Measurements from ENCODE around the gene RABGGTA.
"Not testable (repeated sequence)": the region's sequence is repeated elsewhere in the genome, so short reads cannot be mapped to it uniquely, and the experiment has no call there.

RABGGTA gene

DNA sequence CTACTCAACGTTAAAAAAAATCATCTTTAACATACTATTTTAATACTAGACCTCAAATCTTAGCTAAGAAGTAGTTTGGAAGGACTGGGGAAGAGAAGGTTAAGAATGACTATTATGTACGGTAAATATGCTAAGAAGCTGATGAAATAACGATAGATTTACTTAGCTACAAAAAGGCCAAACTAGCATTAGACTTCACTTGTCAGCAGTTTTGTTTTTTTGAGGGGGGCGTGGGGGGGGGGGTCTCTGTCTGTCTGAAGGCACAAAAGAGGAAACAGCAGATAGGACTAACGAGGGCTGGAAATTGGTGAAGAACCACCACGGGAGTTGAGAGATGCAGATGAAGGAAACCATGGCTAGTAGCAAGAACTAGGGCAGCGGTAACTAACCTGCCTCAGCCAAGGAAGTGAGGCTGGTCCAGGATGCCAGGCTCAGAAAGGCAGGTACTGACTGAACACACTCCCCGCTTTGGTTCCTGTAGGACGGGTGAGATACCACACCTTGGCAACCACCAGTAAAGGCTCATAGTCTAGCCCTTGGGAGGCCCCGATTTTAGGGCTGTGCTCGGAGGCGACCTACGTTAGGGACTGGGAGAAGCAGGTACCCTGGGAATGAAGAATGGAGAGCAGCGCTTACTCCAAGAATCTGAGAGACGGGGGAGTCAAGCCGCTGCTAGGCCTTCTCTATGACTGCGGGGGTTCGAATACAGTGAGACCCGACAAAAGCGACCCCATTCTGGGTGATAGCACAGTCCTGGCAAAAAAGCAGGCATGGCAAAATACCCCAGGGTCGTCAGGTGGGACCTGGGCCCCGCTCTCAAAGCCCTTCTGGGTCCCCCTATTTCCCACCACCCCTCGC lies 39.9 kb downstream of the RABGGTA start:
- DNase-seq (ENCODE audit: insufficient read length, low spot score), result no peak
- no peak for TF ChIP-seq PAX5 (IDR thresholded peaks at IDR 0.05; ENCODE audit: insufficient read depth, low read length, severe bottlenecking)
- no peak for TF ChIP-seq POU2F2 (IDR thresholded peaks at IDR 0.05; ENCODE audit: low read depth, low read length)
- TF ChIP-seq POLR2A (IDR thresholded peaks at IDR 0.05; ENCODE audit: low read depth, low read length), result no peak
- TF ChIP-seq SPI1 (IDR thresholded peaks at IDR 0.05; ENCODE audit: low read depth, low read length), result no peak
- no peak for TF ChIP-seq TAF1 (IDR thresholded peaks at IDR 0.05; ENCODE audit: low read depth, low read length)
- TF ChIP-seq POLR2AphosphoS5 (IDR thresholded peaks at IDR 0.05; ENCODE audit: low read depth, low read length), result no peak
- no peak for FAIRE-seq

DNA sequence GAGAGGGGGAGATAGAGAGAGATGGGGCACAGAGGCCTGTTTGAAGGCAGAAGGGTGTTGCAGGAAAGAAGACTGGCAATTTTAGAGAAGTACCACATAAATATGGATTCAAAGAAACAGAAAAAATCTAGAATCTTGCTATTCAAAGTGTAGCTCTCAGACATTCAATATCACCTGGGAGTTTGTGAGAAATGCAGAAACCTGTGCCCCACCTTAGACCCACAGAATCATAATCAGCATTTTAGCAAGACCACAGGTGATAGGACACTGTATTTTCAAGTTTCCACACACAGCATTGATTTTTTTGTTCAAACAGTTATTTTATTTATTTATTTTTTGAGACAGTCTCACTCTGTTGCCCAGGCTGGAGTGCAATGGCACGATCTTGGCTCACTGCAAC lies 42.5 kb downstream of the RABGGTA start:
- no peak for FAIRE-seq
- DNase-seq (ENCODE audit: insufficient read length, low spot score), result no peak
- TF ChIP-seq PAX5 (IDR thresholded peaks at IDR 0.05; ENCODE audit: insufficient read depth, low read length, severe bottlenecking) (no peak), POLR2AphosphoS5 (IDR thresholded peaks at IDR 0.05; ENCODE audit: low read depth, low read length) (no peak), POU2F2 (IDR thresholded peaks at IDR 0.05; ENCODE audit: low read depth, low read length) (no peak), POLR2A (IDR thresholded peaks at IDR 0.05; ENCODE audit: low read depth, low read length) (no peak), TAF1 (IDR thresholded peaks at IDR 0.05; ENCODE audit: low read depth, low read length) (no peak), SPI1 (IDR thresholded peaks at IDR 0.05; ENCODE audit: low read depth, low read length) (no peak)

DNA sequence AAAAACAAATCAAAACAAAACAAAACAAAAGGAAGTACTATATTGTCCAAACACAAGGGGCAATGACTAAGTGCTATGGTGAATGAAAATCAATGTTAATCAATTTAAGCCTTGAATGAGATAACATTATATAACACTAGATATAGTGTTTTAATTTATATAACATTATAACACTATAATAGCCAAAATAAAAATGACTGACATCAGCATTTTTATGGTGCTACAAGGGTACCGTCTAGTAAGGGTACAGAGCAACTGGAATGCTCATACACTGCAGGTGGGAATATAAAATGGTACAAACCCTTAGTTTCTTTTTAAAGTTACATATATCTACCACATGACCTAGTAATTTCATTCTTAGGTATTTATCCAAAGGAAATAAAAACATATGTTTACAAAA lies 44.9 kb downstream of the RABGGTA start:
- DNase-seq (ENCODE audit: insufficient read length, low spot score), result no peak
- TF ChIP-seq POU2F2 (IDR thresholded peaks at IDR 0.05; ENCODE audit: low read depth, low read length), result no peak
- no peak for TF ChIP-seq POLR2A (IDR thresholded peaks at IDR 0.05; ENCODE audit: low read depth, low read length)
- no peak for TF ChIP-seq SPI1 (IDR thresholded peaks at IDR 0.05; ENCODE audit: low read depth, low read length)
- TF ChIP-seq POLR2AphosphoS5 (IDR thresholded peaks at IDR 0.05; ENCODE audit: low read depth, low read length), result no peak
- no peak for TF ChIP-seq PAX5 (IDR thresholded peaks at IDR 0.05; ENCODE audit: insufficient read depth, low read length, severe bottlenecking)
- TF ChIP-seq TAF1 (IDR thresholded peaks at IDR 0.05; ENCODE audit: low read depth, low read length), result no peak
- FAIRE-seq, result no peak

DNA sequence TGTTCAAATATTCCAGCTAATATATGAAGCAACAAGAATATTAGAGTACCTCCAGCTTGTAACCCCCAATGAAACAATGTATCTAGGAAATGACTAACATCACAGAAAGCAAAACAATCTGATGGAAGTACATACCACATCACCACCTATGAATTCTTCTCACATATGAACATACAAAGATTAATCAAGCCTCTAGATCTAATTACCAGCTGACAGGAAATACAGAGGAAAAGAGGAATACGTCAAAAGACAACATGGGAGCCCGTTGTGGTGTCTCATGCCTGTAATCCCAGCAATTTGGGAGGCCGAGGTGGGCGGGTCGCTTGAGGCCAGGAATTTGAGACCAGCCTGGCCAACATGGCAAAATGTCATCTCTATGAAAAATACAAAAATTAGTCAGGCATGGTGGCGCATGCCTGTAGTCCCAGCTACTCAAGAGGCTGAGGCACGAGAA lies 46.8 kb downstream of the RABGGTA start:
- TF ChIP-seq POLR2A (IDR thresholded peaks at IDR 0.05; ENCODE audit: low read depth, low read length), result no peak
- no peak for TF ChIP-seq POU2F2 (IDR thresholded peaks at IDR 0.05; ENCODE audit: low read depth, low read length)
- TF ChIP-seq POLR2AphosphoS5 (IDR thresholded peaks at IDR 0.05; ENCODE audit: low read depth, low read length), result no peak
- no peak for TF ChIP-seq PAX5 (IDR thresholded peaks at IDR 0.05; ENCODE audit: insufficient read depth, low read length, severe bottlenecking)
- TF ChIP-seq TAF1 (IDR thresholded peaks at IDR 0.05; ENCODE audit: low read depth, low read length), result no peak
- TF ChIP-seq SPI1 (IDR thresholded peaks at IDR 0.05; ENCODE audit: low read depth, low read length), result no peak
- no peak for DNase-seq (ENCODE audit: insufficient read length, low spot score)
- no peak for FAIRE-seq

DNA sequence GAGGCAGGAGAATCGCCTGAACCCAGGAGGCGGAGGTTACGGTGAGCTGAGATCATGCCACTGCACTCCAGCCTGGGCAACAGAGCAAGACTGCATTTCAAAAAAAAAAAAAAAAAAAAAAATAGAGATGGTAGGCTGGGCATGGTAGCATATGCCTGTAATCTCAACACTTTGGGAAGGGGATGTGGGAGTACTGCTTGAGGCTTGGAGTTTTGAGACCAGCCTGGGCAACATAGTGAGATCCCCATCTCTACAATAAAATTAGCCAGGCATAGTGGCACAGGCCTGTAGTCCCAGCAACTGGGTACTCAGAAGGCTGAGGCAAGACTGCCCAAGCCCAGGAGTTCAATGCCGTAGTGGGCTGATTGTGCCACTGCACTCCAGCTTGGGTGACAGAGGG lies 48.4 kb downstream of the RABGGTA start:
- FAIRE-seq; DNase-seq (ENCODE audit: insufficient read length, low spot score): not testable (repeated sequence)

DNA sequence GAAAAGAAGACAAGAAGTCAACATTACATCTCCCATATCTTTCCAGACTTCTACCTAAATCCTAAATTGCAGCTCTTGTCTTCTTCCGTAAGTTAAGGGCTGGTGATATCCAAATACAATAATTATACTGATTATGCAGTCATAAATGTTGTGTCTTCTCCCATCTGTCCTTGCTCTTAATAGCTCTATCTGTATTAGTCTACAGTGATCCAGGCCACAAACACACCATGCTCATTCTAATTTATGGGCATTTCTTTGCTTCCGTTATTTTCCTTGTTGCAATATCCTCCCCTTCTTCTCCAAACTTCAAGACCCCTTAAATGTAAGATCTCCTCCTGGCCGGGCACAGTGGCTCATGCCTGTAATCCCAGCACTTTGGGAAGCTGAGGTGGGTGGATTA lies 51.9 kb downstream of the RABGGTA start:
- FAIRE-seq (no peak), DNase-seq (ENCODE audit: insufficient read length, low spot score) (no peak)
- TF ChIP-seq POU2F2 (IDR thresholded peaks at IDR 0.05; ENCODE audit: low read depth, low read length), result no peak
- TF ChIP-seq TAF1 (IDR thresholded peaks at IDR 0.05; ENCODE audit: low read depth, low read length), result no peak
- TF ChIP-seq POLR2AphosphoS5 (IDR thresholded peaks at IDR 0.05; ENCODE audit: low read depth, low read length), result no peak

DNA sequence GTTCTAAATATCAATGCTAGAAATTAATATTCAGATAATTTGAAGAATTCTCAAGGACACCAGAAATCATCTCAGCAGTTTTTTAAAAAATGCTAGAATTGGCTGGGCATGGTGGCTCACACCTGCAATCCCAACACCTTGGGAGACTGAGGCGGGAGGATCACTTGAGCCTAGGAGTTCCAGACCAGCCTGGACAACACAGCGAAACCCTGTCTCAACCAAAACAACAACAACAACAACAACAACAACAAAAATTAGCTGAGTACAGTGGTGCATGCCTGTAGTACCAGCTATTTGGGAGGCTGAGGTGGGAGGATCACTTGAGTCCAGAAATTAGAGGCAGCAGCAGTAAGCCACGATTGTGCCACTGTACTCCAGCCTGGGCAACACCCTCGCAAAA lies 52.3 kb downstream of the RABGGTA start:
- no peak for TF ChIP-seq POLR2A (IDR thresholded peaks at IDR 0.05; ENCODE audit: low read depth, low read length)
- TF ChIP-seq TAF1 (IDR thresholded peaks at IDR 0.05; ENCODE audit: low read depth, low read length), result no peak
- no peak for TF ChIP-seq SPI1 (IDR thresholded peaks at IDR 0.05; ENCODE audit: low read depth, low read length)
- TF ChIP-seq POU2F2 (IDR thresholded peaks at IDR 0.05; ENCODE audit: low read depth, low read length), result no peak
- no peak for TF ChIP-seq PAX5 (IDR thresholded peaks at IDR 0.05; ENCODE audit: insufficient read depth, low read length, severe bottlenecking)
- TF ChIP-seq POLR2AphosphoS5 (IDR thresholded peaks at IDR 0.05; ENCODE audit: low read depth, low read length), result no peak
- FAIRE-seq, result no peak
- DNase-seq (ENCODE audit: insufficient read length, low spot score), result no peak

DNA sequence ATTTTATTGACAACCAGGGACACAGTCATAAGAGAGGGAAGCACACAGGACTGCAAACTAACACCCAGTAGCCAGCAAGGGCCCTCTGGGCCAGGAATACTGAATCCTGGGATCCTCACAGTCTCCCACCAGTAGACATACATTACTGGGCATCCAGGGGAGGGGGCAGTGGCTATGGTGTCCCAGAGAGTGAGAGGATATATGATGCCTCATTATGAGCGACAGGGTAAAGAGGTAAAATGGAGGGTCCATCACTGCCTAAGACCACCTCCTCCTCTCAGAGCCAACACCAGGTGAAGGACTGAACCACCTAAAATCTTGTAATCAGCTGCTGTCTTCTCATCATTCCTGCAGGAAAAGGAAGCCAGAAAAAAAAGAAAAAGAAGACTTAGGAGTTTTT lies 54.5 kb downstream of the RABGGTA start:
- FAIRE-seq; DNase-seq (ENCODE audit: insufficient read length, low spot score): not testable (repeated sequence)

DNA sequence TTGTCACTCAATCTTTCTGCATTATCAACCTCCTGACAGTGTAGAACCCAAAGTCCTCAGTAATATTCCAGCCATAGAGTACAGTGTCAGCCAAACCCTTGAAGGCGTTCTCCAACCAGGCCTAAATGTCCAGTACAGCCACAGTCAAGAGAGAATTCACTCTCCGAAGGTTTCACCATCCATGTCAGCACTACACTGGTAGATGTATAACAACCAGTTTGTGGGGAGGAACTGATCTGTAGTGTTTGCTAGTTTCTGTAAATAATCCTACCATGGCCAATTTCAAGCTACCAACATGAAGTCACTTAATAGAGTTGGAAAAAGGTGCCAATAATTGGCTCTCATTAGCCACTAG lies 55.1 kb downstream of the RABGGTA start:
- TF ChIP-seq POLR2AphosphoS5 (IDR thresholded peaks at IDR 0.05; ENCODE audit: low read depth, low read length), result no peak
- TF ChIP-seq POLR2A (IDR thresholded peaks at IDR 0.05; ENCODE audit: low read depth, low read length), result no peak
- no peak for TF ChIP-seq TAF1 (IDR thresholded peaks at IDR 0.05; ENCODE audit: low read depth, low read length)
- no peak for TF ChIP-seq PAX5 (IDR thresholded peaks at IDR 0.05; ENCODE audit: insufficient read depth, low read length, severe bottlenecking)
- no peak for TF ChIP-seq SPI1 (IDR thresholded peaks at IDR 0.05; ENCODE audit: low read depth, low read length)
- TF ChIP-seq POU2F2 (IDR thresholded peaks at IDR 0.05; ENCODE audit: low read depth, low read length), result no peak
- FAIRE-seq, result no peak

More for the DNA sequence above, 55.1 kb downstream of the RABGGTA start:
- no peak for DNase-seq (ENCODE audit: insufficient read length, low spot score)
